ENCODE measurements around the gene NCAM1.

The NCAM1 gene

DNA sequence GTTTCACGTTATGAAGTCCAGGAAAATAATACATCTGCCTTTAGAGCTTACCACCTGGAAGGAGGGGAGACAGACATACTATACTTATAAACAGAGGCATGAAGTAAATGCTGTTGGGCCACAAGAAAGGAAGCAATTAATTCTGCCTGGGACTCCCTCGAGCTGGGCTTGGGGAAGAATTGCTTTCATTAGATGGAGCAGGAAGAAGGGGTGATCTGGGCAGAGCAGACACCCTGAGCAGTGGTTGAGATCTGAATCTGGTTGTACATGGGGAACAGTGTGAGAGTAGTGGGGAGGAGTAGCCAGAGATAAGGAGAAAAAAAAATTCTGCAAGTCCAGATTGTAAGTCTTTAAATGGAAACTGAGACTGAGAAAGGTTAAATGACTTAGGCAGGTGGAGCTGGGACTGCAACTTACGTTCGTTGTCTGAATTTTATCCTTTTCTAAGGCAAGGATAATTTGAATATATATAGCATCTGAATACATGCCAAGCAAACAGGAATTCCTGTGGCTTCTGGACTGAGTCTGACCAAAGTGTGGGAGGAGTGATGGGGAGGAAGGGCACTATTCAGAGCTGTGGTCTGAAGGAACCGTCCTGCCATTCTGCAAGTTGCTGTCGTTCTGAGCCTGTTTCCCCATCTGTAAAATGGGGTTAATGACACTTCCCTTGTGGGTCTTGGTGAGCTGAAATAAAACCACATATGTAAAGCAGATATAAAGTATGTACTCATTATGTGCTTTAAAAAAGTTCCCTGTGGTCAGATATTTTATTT, 7.9 kb downstream of the NCAM1 start:
- no peak for DNase-seq (ENCODE audit: low read depth in 2 of 2)

DNA sequence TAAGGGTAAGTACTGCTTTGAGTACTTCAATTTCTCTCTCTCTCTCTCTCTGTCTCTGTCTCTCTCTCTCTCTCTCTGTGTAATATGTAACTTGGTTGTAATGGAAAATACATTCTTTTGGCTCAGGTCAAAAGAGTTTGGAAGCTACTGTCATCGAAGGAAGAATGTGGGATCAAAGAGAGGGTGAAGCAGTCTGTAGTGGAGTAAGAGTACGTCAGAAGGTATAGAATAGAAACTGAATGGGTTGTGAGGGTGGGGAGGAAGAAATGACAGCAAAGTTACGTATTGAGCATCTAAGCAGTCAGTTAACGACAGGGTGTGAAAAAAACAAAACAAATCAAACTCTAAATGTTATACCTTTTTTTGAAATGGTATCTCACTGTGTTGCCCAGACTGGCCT, 10.0 kb downstream of the NCAM1 start:
- DNase-seq (ENCODE audit: low read depth in 2 of 2): no peak

DNA sequence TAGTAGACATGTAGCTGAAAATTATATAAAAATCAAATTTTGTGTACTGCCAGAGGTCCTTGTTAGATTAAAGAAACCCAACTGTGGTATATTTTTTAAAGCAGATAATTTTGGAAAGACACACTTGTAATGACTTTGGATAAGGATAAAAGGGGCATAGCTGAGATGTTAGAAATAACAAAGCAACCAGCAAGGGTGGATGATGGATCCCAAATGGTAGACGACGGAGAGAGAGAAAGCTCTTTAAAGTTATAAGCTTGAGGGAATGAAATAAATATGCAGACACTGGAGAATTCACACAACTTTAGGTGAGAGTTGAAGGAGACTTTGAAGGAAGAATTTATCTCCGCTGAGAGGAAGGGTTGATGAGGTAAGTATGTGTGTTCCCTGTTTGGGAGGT, 10.6 kb downstream of the NCAM1 start:
- no peak for DNase-seq (ENCODE audit: low read depth in 2 of 2)

DNA sequence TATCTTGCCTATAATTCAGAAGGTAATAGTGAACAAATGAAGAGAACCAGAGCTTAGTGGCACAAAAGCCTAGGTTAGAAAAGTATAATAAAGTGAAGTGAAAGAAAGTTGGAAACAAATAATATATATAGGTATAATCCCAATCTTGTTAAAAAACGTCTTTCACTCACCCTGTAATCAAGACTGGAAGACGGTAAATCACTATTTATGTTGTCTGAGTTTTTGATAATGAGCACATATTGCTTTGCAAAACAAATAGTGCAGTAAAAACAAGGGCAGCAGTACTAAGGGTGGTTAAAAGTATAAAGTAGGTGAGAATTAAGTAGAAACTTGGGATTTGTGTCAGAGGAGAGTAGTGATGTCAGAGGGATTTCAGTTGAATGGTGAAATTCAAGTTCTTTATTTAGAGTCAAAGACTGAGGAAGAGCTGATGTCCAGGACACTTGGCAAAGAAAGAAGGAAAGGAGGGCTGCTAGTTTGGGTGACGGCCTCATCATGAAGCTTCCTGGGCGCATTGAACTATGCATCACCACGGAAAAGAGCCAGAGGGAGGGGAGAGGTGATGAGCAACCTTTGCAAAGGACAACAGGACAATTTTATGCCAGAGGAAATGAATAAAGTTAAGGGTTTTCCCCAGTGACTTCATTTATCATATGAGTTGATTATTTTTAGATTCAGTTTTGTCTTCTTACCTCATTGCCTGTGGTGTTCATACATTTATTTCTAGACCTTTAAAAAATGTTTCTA, 11.4 kb downstream of the NCAM1 start:
- no peak for DNase-seq (ENCODE audit: low read depth in 2 of 2)

DNA sequence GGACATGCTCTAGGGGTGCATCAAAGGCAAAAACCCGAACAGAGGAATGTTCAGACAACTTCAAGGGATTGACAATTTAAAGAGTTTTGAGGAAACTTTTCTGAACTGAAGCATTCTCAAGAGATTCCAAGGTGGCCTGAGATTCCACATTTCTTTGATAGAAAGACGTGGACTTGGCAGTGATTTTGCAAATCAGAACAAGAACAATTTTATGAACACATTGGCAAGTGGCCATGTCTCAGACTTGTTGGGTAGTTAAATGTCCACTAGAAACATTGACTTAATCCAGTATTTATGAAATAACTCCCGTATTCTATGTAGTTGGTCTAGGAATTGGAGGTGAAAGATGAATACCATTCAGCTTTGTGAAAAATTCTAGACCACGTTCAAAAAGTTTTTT, 13.8 kb downstream of the NCAM1 start:
- no peak for DNase-seq (ENCODE audit: low read depth in 2 of 2)

DNA sequence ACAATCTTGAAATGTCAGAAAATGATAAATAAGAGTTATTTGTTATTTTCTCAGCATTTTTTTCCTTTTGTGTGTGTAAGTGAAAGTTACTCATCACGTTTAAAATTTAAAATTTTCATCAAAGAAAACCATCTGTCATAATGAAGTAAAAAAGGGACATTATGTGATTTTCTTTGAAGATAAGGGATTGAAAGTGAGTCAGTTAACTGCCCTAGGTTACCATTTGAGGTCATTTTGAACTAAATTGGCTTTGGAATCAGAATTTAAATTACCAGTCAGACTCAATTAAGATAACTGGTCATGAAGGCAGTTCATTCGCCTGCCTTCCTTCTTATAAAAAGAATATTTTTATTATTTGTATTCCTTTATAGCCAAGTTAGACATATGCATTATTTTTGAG, 14.3 kb downstream of the NCAM1 start:
- DNase-seq (ENCODE audit: low read depth in 2 of 2): no peak

DNA sequence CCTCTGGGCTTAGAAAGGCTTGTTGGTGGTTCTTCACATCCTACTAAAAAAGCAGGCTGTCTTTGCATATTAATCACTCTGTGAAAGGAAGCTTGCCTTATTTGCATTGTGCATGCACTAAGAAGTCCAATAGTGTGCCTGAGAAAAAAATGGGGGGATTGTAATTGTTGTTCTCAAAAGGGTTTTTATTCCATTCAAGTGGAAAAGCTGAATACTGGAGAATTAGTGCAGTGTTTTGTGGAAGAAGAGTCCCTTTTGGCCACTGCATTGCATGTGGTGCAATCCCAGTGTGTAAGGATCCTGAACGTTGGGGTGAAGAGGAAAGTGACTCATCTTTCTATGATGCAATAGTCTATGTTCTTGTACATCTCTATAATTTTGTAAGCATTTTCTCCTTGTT, 16.5 kb downstream of the NCAM1 start:
- DNase-seq (ENCODE audit: low read depth in 2 of 2): no peak

DNA sequence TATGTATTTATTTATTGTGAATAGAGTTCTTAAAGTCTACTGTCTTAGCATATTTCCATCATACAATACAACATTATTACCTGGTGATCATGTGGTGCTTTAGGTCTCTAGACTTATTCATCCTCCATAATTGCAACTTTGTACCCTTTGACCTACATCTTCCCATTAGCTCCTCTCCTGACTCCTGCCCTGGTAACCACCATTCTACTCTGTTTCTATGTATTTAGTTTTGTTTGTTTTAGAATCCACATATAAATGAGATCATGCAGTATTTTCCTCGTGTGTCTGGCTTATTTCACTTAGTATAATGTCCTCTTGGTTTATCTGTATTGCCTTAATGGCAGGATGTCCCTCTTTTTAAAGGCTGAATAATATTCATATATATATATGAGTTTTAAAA, 22.7 kb downstream of the NCAM1 start:
- DNase-seq (ENCODE audit: low read depth in 2 of 2): no peak

DNA sequence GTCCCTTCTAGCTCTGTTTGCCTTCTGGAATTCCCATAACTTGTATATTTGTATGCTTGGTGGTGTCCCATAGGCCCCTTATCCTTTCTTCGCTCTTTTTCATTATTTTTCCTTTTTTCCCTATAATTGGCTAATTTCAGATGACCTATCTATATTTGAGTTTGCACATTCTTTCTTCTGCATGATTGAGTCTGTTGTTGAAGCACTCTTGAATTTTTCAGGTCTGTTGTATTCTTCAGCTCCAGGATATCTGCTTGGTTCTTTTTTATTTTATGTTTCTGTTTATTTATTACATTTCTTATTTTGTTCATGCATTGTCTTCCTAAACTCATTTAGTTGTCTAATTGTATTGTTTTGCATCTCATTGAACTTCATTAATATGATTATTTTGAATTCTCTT, 28.0 kb downstream of the NCAM1 start:
- no peak for DNase-seq (ENCODE audit: low read depth in 2 of 2)

DNA sequence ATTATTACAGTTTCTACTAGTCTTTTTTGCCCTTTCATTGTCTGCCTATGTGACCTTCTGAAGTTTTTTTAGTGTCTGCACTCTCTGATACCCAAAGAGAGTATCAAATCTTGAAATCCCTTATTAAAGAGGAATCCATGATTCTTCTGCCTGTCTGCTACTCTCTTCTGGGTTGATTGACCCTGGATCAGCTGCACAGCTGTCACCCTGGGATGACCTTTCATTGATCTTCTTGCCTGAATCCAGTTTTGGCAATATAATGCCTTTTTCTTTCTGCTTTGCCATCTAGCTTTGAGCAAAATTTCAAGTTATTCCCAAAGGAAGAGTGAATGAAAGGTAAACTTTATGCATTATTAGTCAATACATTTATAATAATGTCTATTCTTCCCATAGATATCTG, 32.6 kb downstream of the NCAM1 start:
- DNase-seq (ENCODE audit: low read depth in 2 of 2): no peak

DNA sequence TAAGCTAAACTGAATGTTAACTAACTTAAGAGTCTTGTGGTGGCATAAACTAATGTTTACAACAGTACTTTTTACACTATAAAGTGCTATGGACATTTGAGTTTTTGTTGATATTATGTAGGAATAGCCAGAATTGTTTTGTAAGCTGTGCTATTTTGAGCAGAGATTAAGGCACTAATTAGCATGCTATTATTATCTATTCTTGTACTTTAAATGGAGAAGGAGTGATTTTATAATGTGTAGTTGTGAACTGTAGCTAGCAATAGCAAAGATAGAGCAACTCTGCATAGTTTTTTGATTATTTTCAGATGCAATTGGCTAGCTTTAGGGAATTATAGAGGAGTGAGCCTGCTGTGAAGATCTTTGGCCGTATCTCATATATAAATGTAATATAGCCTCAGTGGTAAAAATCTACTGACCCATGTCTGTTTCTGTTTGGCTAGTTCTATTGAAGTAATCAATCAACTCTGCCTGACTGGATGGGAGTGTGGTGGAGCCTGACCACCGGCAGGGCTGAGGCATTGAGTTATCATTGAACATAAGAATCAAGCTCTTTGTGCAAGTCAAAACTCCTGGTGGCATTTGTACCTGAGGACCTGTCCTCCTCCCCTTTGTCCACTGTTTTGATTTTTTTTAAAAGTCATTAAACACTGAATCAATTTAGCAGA, 34.3 kb downstream of the NCAM1 start:
- DNase-seq (ENCODE audit: low read depth in 2 of 2): no peak

DNA sequence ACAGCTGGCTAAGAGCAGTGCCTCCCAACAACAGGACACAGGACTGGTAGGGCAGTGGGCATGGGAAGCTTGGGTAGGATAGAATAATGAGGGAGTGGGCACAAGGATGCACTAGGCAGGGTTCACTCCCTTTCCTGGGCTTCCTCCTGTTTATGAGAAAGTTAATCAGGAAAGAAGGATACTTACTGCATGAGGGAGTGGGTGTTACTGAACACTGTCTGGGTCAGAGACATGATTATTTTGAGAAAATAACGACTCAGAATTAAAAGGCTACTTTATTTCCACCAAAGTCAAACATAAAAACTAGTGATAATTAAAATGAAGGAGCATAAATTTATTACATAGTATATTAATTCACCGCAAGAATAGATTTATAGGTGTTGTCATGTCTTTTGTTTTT, 35.8 kb downstream of the NCAM1 start:
- no peak for DNase-seq (ENCODE audit: low read depth in 2 of 2)

DNA sequence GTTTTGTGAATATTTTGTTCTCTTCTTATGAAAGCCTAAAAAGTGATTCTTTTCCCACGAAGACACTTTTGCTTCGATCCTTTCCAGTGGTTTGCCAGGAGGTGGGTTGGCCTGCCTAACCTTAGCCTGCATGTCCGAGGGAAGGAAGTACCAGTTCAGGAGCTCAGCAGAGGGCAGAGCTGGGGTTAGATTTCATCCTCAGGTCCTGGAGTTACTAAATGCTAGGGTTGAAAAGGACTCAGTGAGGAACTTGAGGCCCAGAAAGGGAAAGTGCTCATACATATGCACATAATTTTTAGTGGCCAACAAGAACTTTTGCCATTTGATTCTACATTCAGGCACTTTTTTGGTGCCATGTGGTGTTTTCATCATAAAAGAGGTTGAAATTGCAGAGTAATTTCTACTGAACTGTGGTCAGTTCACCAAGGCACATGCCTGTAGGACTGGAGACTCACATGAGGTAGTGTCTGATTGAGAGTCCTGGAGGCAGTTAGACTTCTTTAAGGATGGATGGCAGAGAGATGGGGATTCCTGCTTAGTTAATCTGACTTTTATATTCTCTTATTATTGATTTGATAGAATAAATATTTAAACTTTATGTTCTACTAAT, 36.7 kb downstream of the NCAM1 start:
- DNase-seq (ENCODE audit: low read depth in 2 of 2): no peak

DNA sequence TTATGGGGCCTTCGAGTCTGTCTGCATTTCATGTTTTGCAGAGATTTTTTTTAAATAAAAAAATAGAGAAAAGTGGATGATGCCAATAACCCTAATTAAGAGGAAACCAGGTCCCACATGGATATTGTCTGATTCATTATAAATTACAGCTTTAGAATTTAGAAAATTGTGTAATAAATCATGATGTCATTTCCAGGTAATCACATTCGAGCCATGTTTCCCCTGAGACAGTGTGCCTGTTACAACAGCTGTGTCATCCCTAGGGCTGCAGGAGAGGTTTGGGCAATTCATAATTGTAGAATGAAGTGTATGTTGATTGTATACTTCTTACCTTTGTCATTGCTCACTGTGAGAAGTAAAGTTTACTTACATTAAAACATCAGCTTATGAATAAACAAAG, 38.3 kb downstream of the NCAM1 start:
- DNase-seq (ENCODE audit: low read depth in 2 of 2): no peak

DNA sequence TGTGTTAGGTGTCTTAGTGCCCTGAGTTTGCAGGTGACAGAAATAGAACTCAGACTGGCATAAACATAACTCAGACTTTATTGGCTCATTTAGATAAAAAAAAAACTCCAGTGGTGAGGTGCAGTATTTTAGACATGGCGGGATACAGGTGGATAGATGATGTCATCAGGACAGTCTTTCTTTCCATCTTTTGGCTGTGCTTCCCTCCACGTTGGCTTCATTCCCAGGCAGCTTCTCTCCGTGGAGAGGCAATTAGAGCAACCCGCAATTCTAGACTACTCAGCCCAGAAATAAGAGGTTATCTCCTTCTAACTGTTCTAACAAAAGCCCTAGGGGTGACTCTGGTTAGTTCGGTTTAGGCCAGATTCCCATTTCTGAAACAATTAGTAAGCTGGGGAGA, 40.5 kb downstream of the NCAM1 start:
- no peak for DNase-seq (ENCODE audit: low read depth in 2 of 2)

DNA sequence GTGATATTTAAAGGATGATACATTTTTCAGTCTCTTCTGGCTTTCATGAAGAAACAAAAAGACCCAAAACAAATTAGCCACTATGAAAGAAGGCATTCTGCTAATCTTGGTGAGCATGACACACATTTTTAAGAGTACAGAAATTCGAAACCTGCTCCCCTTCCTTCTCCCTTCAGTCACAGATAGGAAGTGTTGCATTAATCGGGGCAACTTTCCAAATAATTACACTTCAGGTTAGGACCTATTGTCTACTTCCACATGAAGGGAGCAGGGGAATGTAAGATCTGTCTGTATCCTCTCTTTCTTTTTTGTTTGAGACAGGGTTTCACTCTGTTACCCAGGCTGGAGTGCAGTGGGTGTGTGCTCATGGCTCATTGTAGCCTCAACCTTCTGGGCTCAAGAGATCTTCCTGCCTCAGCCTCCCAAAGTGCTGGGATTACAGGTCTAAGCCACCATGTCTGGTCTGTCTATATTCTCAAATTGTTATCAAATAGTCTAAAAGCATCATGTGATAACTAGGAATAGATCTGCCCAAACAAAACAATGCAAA, 45.8 kb downstream of the NCAM1 start:
- DNase-seq (ENCODE audit: low read depth in 2 of 2): no peak

DNA sequence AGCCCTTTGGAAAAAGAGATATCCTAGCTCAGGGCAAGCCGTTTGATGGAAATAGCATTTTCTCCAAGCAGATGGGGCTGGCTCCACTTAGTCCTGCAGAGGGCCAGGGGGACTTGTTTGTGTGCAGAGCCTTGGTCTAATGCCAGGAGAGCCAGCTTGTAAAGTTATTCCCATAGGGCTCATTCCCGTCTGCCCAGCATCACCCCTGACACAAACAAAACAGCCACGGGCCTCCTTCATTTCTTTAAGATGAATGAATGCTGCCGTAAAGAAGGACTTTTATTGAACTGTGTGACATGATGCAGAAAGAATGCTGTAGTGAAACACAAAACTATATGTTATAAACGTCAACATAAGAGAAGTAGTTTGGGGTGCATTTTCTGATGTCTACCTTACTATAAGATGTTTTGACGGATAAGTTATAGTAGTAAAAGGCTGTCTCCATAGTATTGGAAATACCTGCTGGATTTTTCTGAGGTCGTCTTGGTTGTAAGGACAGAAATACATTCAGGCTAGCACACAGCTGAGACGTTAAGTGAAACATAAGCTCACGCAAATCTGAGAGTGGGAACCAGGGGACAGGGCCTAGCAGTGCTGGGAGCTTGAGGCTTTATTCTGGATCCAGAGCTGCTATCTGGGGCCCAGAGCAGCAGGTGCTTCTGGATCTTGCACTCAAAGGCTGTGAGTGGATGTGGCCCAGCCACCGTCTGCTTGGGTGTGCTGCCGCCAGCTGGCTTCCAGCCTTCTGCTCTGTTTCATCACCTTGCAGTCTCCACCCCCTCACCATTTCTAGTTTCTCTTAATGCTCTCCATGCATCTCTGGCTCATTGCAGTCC, 53.3 kb downstream of the NCAM1 start:
- DNase-seq (ENCODE audit: low read depth in 2 of 2): no peak

DNA sequence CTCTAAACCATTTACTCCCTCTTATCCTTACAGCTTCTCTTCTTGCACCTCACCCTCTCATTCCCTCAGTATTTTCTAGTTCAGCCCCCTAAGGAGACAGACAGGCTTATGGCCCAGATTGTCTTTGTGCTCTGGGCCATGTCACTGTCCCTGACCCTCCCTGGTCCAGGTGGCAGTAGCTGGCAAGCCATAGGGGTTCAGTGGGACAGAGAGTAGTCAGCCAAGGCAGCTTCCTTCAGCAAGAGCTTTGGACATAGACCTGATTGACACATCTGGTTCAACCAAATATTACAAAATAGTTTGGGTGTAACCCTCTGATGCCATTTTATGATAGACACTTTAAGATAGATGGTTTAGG, 53.9 kb downstream of the NCAM1 start:
- no peak for DNase-seq (ENCODE audit: low read depth in 2 of 2)

DNA sequence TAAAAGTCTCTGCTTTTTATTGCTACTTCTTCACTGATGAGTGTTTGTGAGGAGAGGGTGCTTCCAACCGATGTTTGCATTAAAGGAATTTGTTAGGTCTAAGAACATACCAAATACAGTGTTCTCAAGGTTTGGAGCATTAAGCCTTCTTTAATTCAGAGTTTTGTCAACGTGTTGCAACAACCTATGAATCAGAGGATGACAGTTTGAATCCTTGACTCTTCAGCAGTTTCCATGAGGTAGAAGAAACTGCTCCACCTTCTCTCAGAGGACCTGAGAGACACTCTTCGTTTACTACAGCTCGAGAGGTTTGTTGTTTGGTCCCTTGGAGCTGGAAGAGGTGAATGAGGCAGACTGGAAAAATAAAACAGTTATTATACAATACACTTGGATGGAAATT, 55.7 kb downstream of the NCAM1 start:
- no peak for DNase-seq (ENCODE audit: low read depth in 2 of 2)

DNA sequence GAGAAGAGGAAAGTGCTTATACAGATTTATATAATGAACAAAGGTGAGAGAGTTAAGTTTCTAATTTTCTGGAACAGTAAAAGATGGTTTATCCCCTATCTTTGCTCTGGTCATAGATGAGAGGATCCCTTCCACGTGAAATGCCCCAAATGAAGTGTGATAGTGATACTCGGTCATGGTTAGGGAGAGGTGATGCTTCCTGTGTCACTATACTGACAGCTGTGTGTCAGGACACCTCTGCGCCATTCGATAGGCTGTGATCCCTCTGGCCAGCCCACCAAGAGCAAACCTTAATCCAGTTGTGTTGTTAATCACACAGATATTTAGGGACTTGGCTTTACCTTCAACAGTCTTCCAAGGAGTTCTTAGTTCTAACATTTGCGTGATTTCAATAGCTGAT, 57.7 kb downstream of the NCAM1 start:
- DNase-seq (ENCODE audit: low read depth in 2 of 2): no peak

DNA sequence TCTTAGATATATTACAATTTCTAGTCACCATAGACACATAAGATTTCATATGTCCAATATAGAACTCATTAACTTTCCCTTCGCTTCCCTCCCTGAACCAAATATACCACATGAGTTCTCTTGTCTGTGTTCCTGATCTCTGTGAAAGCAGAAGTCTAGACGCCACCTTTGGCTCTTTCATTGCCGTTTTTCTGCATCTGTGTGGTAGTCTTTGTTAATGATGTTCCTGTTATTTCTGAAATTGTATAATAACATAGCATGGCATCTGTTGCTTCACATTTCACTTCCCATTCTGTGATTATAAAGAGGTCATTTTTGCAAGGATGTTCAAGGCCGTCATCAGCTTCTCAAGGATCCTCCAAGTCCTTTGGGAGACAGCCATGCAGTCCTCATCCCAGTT, 58.5 kb downstream of the NCAM1 start:
- DNase-seq (ENCODE audit: low read depth in 2 of 2): no peak

DNA sequence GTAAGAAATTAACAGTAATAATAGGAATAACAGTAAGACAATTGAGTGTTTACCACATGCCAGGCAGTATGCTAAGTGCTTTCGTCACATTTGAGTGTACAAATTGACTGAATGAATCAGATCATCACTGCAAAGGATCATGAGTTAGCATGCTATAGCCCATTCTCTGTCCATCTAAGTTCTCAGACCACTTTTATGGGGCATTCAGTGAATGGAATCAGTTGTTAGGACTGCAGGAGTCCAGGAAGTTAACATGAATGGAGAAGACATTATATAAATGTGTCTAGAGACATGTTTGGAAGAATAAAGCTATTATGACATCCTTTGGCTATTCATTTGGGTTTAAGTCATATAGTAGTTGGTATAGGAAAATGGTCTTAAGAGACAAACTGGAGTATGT, 59.9 kb downstream of the NCAM1 start:
- DNase-seq (ENCODE audit: low read depth in 2 of 2): no peak
